ENCODE results near the gene ATG13.

The ATG13 gene

GRCh38 chr11:46609386-46609785 lies 8.0 kb upstream of the ATG13 start:
- no peak for DNase-seq

GRCh38 chr11:46611526-46612304 lies 5.6 kb upstream of the ATG13 start:
- no peak for DNase-seq

- no peak for DNase-seq
These were observed 5.0 kb upstream of the ATG13 start for GRCh38 chr11:46612326-46612725.

- DNase-seq: no peak
These were observed 1.6 kb upstream of the ATG13 start for GRCh38 chr11:46615756-46616155.

- DNase-seq: no peak
These were observed 711 bp upstream of the ATG13 start for GRCh38 chr11:46616551-46617133.

GRCh38 chr11:46617972-46618314 lies 590 bp downstream of the ATG13 start:
- no peak for DNase-seq

- no peak for DNase-seq
These were observed 1.5 kb downstream of the ATG13 start for GRCh38 chr11:46618837-46619236.

- DNase-seq: no peak
These were observed 8.1 kb downstream of the ATG13 start for GRCh38 chr11:46625406-46625805.

- DNase-seq: no peak
These were observed 11.6 kb downstream of the ATG13 start for GRCh38 chr11:46628961-46629360.

GRCh38 chr11:46630237-46630636 lies 12.9 kb downstream of the ATG13 start:
- no peak for DNase-seq

- no peak for DNase-seq
These were observed 14.3 kb downstream of the ATG13 start for GRCh38 chr11:46631676-46632075.

GRCh38 chr11:46632502-46632901 lies 15.1 kb downstream of the ATG13 start:
- DNase-seq: no peak

GRCh38 chr11:46633291-46634217 lies 16.2 kb downstream of the ATG13 start:
- no peak for DNase-seq

GRCh38 chr11:46635557-46636139 lies 18.3 kb downstream of the ATG13 start:
- DNase-seq: no peak

- no peak for DNase-seq
These were observed 20.2 kb downstream of the ATG13 start for GRCh38 chr11:46637546-46637945.

GRCh38 chr11:46639197-46639839 lies 22.0 kb downstream of the ATG13 start:
- no peak for DNase-seq

- no peak for DNase-seq
These were observed 22.9 kb downstream of the ATG13 start for GRCh38 chr11:46640036-46640788.

GRCh38 chr11:46641639-46642038 lies 24.3 kb downstream of the ATG13 start:
- no peak for DNase-seq

GRCh38 chr11:46642627-46643335 lies 25.4 kb downstream of the ATG13 start:
- DNase-seq: no peak

- no peak for DNase-seq
These were observed 26.2 kb downstream of the ATG13 start for GRCh38 chr11:46643531-46643930.

GRCh38 chr11:46643986-46644385 lies 26.6 kb downstream of the ATG13 start:
- no peak for DNase-seq

Data from NCI-H748 treated with DMSO at 0.1 percent for 48 hours (cell line).